NCI-H774 (cell line): ENCODE data around the gene C4A.
"Not testable (repeated sequence)": the region's sequence is repeated elsewhere in the genome, so short reads cannot be mapped to it uniquely, and the experiment has no call there.

ENCODE experiments used
- DNase-seq: peaks from one replicate; lab custom pipeline; 2025; lab: John Stamatoyannopoulos, UW

C4A gene

GRCh38 chr6:31961616-31962015, 20.2 kb upstream of the C4A start:
- DNase-seq, result no peak

- no peak for DNase-seq
Observed at GRCh38 chr6:31963921-31964320, 17.9 kb upstream of the C4A start.

- no peak for DNase-seq
Observed at GRCh38 chr6:31965700-31966099, 16.2 kb upstream of the C4A start.

- DNase-seq, result no peak
Observed at GRCh38 chr6:31966506-31966905, 15.4 kb upstream of the C4A start.

GRCh38 chr6:31966997-31967925, 14.6 kb upstream of the C4A start:
- DNase-seq, result no peak

- DNase-seq, result no peak
Observed at GRCh38 chr6:31967926-31968320, 13.9 kb upstream of the C4A start.

GRCh38 chr6:31968326-31968725, 13.5 kb upstream of the C4A start:
- DNase-seq, result no peak

GRCh38 chr6:31968791-31969711, 12.8 kb upstream of the C4A start:
- DNase-seq, result no peak

GRCh38 chr6:31969712-31970603, 11.9 kb upstream of the C4A start:
- no peak for DNase-seq

- DNase-seq, result peak; percentile 33
Observed at GRCh38 chr6:31970604-31971271, 11.1 kb upstream of the C4A start.

GRCh38 chr6:31971279-31971992, 10.4 kb upstream of the C4A start:
- no peak for DNase-seq

- peak; percentile 99 for DNase-seq
Observed at GRCh38 chr6:31971993-31972708, 9.7 kb upstream of the C4A start, which contains the start of gene DXO. Gene DXO, minus strand, starts transcription at chr6:31972138. Its CDS starts 463 bp downstream, at chr6:31971675.

- no peak for DNase-seq
Observed at GRCh38 chr6:31972709-31973350, 9.0 kb upstream of the C4A start.

- DNase-seq, result not testable (repeated sequence)
Observed at GRCh38 chr6:31976065-31976464, 5.8 kb upstream of the C4A start.

GRCh38 chr6:31977816-31978431, 3.9 kb upstream of the C4A start:
- DNase-seq, result no peak

GRCh38 chr6:31978831-31979230, 3.0 kb upstream of the C4A start:
- no peak for DNase-seq

- DNase-seq, result no peak
Observed at GRCh38 chr6:31979238-31979898, 2.5 kb upstream of the C4A start.

GRCh38 chr6:31980195-31980876, 1.5 kb upstream of the C4A start:
- DNase-seq, result not testable (repeated sequence)
